ENCODE data around the gene NRM.
"Not testable (repeated sequence)": the region's sequence is repeated elsewhere in the genome, so short reads cannot be mapped to it uniquely, and the experiment has no call there.

Gene NRM

DNA sequence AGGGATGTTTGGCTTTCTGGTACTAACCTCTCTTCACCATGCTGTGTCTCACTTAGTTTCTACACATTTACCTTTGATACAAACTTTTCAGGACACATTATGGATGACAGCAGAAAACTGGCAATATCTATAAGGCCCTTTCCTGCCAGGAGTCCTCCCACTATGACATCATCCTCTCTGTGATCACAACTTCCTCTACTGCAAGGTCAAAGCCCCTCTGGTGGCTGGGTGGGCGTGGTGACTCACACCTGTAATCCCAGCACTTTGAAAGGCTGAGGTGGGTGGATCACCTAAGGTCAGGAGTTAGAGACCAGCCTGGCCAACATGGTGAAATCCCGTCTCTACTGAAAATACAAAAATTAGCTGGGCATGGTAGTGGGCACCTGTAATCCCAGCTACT, 24.5 kb downstream of the NRM start:
- not testable (repeated sequence) for DNase-seq (ENCODE audit: low spot score)

DNA sequence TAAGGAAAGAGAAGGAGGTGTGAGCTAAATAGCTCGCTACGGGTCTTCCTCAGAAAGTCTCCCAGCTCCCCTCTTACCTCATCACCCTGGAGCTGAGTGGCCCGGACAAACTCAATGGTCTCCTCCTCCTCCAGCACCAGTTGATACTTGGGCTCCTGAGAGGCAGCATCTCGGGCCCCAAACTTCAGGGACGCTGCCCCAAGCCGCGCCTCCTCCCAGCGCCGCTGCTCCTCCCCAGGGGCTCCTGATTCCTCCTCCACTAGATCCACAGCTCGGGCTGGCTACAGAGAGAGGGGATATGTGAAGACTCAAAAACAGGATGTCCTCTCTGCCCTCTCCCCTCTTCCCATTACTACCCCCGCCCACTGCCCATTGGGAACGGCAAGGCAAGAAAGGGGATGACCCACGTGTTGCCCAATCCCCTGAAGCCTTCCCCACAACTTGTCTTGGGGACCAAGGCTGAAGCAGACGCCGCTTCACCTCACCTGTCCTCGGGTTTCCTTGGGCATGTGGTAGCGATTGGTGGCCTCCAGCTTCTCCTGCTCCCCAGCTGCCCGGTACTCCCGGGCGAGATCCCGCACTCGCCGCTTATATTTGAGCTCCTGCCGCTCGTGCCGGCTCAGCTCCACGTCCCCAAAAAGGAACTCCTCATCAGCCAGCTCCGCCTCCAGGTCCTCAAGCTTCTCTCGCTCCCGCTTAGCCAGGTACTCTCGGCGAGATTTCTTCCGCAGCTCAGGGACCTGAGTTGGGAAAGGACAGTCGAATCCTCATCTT, 25.6 kb downstream of the NRM start:
- no peak for DNase-seq (ENCODE audit: low spot score)

DNA sequence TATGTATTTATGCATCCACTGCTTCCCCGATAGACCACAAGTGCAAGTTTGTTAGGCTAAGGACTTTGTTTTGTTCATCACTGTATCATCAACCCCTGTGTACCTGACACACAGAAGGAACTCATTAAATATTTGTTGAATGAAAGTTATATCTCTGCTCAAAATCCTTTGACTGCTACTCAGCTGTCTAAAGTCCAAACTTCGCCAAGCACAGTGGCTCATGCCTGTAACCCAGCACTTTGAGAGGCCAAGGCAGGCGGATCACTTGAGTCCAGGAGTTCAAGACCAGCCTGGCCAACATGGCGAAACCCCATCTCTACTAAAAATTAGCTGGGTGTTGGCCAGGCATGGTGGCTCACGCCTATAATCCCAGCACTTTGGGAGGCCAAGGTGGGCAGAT, 32.9 kb downstream of the NRM start:
- not testable (repeated sequence) for DNase-seq (ENCODE audit: low spot score)

DNA sequence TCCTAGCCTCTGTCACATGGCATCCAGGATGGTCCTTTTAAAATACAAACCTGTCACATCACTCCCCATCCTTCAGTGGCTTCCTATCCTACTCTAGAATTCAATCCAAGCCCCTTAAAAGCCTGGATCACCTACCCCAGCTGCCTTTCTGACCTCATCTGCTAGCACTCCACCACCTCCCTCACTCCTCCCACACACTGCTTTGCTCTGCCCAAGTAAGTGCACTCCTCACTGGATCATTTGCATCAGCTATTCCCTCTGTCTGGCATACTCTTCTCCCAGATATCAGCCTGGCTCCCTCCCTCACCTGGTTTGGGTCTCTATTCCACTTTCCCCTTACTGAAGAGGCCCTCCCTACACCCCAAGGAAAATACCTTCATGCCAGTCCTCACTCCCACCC, 33.3 kb downstream of the NRM start:
- no peak for DNase-seq (ENCODE audit: low spot score)

GRCh38 chr6:30656513-30656912, 34.3 kb downstream of the NRM start:
- DNase-seq (ENCODE audit: low spot score): no peak

- DNase-seq (ENCODE audit: low spot score): no peak
Observed at GRCh38 chr6:30655743-30656094, 35.1 kb downstream of the NRM start.

- no peak for DNase-seq (ENCODE audit: low spot score)
Observed at GRCh38 chr6:30654798-30655742, 35.7 kb downstream of the NRM start.

- DNase-seq (ENCODE audit: low spot score): no peak
Observed at GRCh38 chr6:30651143-30651542, 39.6 kb downstream of the NRM start.

- DNase-seq (ENCODE audit: low spot score): peak; percentile 84
Observed at GRCh38 chr6:30647242-30648116, 43.3 kb downstream of the NRM start.

- peak; percentile 99 for DNase-seq (ENCODE audit: low spot score)
Observed at GRCh38 chr6:30646450-30647241, 44.1 kb downstream of the NRM start, which contains the start of gene C6orf136. Gene C6orf136, plus strand, starts transcription at chr6:30647133. Its CDS starts 99 bp downstream, at chr6:30647232.

DNA sequence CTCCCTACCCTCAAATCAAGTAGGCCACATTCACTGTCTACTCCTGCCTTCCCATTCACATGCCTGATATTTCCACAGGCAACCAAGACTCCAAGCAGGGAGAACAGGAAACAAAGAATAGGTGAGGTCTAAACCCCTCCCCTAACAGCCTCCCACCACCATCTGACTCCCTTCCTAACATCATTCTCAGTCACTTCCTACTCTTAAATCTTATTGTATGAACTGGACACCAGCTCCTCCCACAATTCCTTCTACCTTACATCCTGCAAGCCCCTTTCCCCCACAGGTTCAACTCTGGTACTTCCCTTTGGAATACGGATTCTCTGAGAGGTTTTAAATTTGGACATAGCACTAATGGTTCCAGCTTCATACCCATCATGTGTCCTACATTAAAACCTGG, 44.8 kb downstream of the NRM start:
- no peak for DNase-seq (ENCODE audit: low spot score)

- DNase-seq (ENCODE audit: low spot score): no peak
Observed at GRCh38 chr6:30644769-30645168, 46.0 kb downstream of the NRM start.

DNA sequence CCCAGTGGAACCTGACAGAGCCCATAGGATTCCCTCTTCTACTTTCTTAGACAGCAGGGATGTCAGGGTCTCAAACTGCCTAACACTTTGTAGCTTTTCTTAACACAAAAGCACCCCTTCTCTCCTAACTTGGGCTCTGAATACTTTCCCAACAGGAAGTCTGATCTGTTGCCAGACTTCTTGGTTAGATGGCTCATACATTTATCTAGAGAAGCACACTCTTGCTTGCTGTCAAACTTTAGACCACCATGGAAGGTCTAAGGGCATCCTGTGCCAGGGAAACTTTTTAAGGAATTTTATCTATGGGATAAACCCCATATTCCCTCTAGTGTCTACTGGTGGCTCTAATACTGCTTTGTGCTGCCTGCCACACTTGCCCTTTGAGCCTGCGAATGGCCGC, 47.1 kb downstream of the NRM start:
- DNase-seq (ENCODE audit: low spot score): no peak

DNA sequence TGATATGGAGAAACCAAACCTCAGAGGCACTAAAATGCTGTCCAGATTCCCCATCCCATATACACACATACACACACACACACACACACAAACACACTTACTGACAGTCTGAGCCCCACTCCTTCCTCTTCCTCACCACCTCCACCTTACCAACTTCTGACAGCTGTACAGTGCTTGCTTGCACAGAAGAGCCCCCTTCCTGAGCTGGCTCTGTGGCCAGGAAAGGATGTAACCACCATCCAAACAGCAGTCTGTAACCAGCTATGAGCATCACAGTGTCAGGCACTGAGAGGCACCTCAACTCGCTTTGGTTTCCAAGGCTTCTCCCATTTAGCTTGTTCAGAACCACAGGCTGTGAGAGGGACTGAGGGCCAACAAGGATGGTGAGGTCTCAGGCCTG, 49.7 kb downstream of the NRM start:
- no peak for DNase-seq (ENCODE audit: low spot score)

DNA sequence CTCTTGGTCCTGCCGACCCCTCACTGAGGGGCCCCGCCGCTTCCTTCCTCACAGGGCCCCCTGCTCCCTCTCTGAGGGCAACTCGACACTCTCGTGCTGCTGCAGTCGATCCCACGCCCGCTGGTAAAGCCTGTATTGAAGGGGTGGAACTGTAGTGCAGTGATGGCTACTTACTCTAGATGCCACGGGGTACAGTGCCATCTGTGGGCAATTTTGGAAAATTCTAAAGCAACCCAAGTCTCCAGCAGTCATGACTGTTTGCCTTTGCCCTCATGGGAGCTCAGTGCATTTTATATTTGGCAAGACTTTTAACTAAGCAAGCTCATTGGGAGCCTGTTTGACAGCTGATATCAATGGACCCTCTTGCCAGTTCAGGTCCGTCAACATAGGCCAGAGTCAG, 50.3 kb downstream of the NRM start:
- DNase-seq (ENCODE audit: low spot score): no peak
